Sigmoid colon (tissue), 7 donors: ENCODE data around the gene ALDH16A1. TPM values are rescaled to one million over a fixed set of nuclear protein-coding genes. Genes with fewer than 3 reads are reported as not detected.
"Not testable (repeated sequence)": the region's sequence is repeated elsewhere in the genome, so short reads cannot be mapped to it uniquely, and the experiment has no call there.

Source experiments
- DNase-seq: peaks from one replicate; pipeline ENCODE4 v3.0.0-alpha.2; 2019
- H3K27ac ChIP-seq, 4 donors: fragments of 200-600 bp; sonication (generic); one replicate each; pipeline ENCODE4 v1.5.1; 2016 to 2019; ENCODE audit warnings: mild to moderate bottlenecking in 1 of 4
- H3K27me3 ChIP-seq, 3 donors: fragments of 200-600 bp; sonication (generic); one replicate each; pipeline ENCODE4 v1.5.1; 2019; ENCODE audit warnings: mild to moderate bottlenecking in 1 of 3
- H3K36me3 ChIP-seq, 4 donors: fragments of 200-600 bp; sonication (generic); one replicate each; pipeline ENCODE4 v1.5.1; 2016 to 2019
- H3K4me1 ChIP-seq, 4 donors: fragments of 200-600 bp; sonication (generic); one replicate each; pipeline ENCODE4 v1.5.1; 2017 to 2019
- H3K4me3 ChIP-seq, 4 donors: fragments of 200-600 bp; sonication (generic); one replicate each; pipeline ENCODE4 v1.5.1; 2017 to 2019; ENCODE audit warnings: mild to moderate bottlenecking in 2 of 4, moderate library complexity in 1 of 4
- H3K9me3 ChIP-seq, 4 donors: fragments of 200-600 bp in 3 of 4; sonication (generic) in 3 of 4; one replicate each; pipeline versions ENCODE4 v1.5.1 to v1.6.1; 2013 to 2019
- CTCF ChIP-seq, 4 experiments: fragments of 450-650 bp in 3 of 4; fragments of 200-600 bp in 1 of 4; IDR thresholded peaks; one replicate each; pipeline ENCODE4 v1.5.1; 2016 to 2019; ENCODE audit warnings: antibody characterized with exemption in 4 of 4, mild to moderate bottlenecking in 3 of 4, moderate library complexity in 2 of 4
- EP300 ChIP-seq, 4 donors: sonication (generic); formaldehyde crosslinking; IDR thresholded peaks; one replicate each; pipeline ENCODE4 v1.6.1; 2017; ENCODE audit warnings: antibody characterized with exemption in 4 of 4
- POLR2A ChIP-seq, 2 donors: fragments of 450-650 bp; IDR thresholded peaks; one replicate each; pipeline ENCODE4 v1.6.1; 2016; ENCODE audit warnings: antibody characterized with exemption in 2 of 2, mild to moderate bottlenecking in 2 of 2, moderate library complexity in 2 of 2
- POLR2AphosphoS5 ChIP-seq, 4 donors: sonication (generic); formaldehyde crosslinking; IDR thresholded peaks; one replicate each; pipeline ENCODE4 v1.6.1; 2017; ENCODE audit warnings: antibody characterized with exemption in 4 of 4
- WGBS, 2 donors: extraction: QIAGEN DNeasy Blood & Tissue Kit; methylation state at CpG; one replicate each; pipeline ENCODE4 v1.1.7; 2013; 5-methylcytosine and 5-hydroxymethylcytosine counted together
- intact Hi-C: fragments of 100-400 bp; cut with DNase I; formaldehyde crosslinking; loops from one replicate; pipeline ENCODE4 v1.15.1; 2023
- polyA plus RNA-seq, 3 donors: library from polyadenylated mRNA; stranded (reverse); fragments of 200-250 nt; gene quantifications; one replicate each; pipeline ENCODE4 v1.2.3, GENCODE V29; 2013
- total RNA-seq, 4 donors: library from RNA; depleted of rRNA; stranded (reverse); fragments of >200 nt; gene quantifications; one replicate each; pipeline ENCODE4 v1.1.0, GENCODE V29; 2016
- donor health status: healthy with polysubstance abuse.
- donor health status: Bipolar disorder and iron deficiency.
- donor health status: healthy.

Gene ALDH16A1
- total and polyA plus RNA-seq, 7 donors = 14.1 to 44.2 (median 18.0) TPM

DNA sequence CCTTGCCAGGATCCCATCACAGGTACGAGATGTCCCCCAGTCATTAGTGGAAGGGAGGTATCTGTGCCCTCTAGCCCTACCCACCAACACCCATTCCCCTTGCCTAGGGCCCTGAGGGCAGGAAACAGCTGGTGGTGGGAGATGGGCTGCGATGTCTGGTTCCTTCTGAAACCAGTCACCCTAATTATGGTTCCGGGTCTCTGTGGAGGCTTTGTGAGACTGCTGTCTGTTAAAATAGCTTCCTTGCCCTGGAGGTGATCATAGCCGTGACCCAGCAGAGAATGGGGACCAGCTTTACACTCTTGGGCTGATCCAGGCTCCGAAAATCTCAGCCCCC is 5.5 kb downstream of the ALDH16A1 start:
- H3K36me3 ChIP-seq = peaks cover 0 to 30% (median 4%) of the 10 kb centered on the region in 4 donors
- no peaks in the 10 kb centered on the region for H3K27me3 ChIP-seq
- 84 to 90% methylated on average over 5 of the region's 5 CpGs for WGBS, 2 donors
- peak overlapping the region in 2 of 4 donors; percentile 1 to 72 for H3K27ac ChIP-seq
- intact Hi-C loops = loop anchor here (10.0 kb wide), 2 partner anchors 374 to 566 kb away; partner anchors contain the start of genes SNRNP70, VRK3 and ZNF473
- TF ChIP-seq POLR2A (IDR thresholded peaks at IDR 0.05) (no peak), CTCF (IDR thresholded peaks at IDR 0.05) (no peak), POLR2AphosphoS5 (IDR thresholded peaks at IDR 0.05) (no peak), EP300 (IDR thresholded peaks at IDR 0.05) (no peak)
- H3K4me3 ChIP-seq = no peak overlapping the region
- no peak for DNase-seq
- H3K9me3 ChIP-seq = no peaks in the 10 kb centered on the region
- peaks cover 0 to 15% (median 11%) of the 10 kb centered on the region in 4 donors for H3K4me1 ChIP-seq

DNA sequence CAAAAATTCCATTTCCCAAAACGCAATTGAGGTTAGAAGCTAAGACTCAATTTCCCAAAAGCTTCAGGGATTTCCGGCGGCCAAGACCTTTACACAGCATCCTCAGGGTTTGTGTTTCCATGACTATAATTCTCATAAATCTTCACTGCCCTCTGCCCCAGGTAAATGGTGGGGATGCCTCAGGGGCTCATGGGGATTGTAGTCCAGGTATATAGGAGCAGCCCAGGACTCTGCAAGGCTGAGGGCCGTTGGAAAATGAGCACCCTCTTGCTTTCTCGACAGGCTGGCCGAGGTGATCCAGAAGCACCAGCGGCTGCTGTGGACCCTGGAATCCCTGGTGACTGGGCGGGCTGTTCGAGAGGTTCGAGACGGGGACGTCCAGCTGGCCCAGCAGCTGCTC is 6.4 kb downstream of the ALDH16A1 start:
- Histone ChIP-seq H3K36me3 (peaks cover 0 to 37% (median 4%) of the 10 kb centered on the region in 4 donors), H3K4me3 (no peak overlapping the region), H3K27ac (no peak overlapping the region), H3K27me3 (no peaks in the 10 kb centered on the region), H3K4me1 (peaks cover 0 to 8% (median 3%) of the 10 kb centered on the region in 4 donors), H3K9me3 (no peaks in the 10 kb centered on the region)
- intact Hi-C loops = loop anchor here (10.0 kb wide), 2 partner anchors 375 to 565 kb away; partner anchors contain the start of genes SNRNP70, VRK3 and ZNF473
- TF ChIP-seq POLR2AphosphoS5 (IDR thresholded peaks at IDR 0.05) = no peak
- TF ChIP-seq CTCF (IDR thresholded peaks at IDR 0.05) = no peak
- TF ChIP-seq POLR2A (IDR thresholded peaks at IDR 0.05) = no peak
- TF ChIP-seq EP300 (IDR thresholded peaks at IDR 0.05) = no peak
- no peak for DNase-seq
- 94 to 95% methylated on average over 12 of the region's 12 CpGs for WGBS, 2 donors

DNA sequence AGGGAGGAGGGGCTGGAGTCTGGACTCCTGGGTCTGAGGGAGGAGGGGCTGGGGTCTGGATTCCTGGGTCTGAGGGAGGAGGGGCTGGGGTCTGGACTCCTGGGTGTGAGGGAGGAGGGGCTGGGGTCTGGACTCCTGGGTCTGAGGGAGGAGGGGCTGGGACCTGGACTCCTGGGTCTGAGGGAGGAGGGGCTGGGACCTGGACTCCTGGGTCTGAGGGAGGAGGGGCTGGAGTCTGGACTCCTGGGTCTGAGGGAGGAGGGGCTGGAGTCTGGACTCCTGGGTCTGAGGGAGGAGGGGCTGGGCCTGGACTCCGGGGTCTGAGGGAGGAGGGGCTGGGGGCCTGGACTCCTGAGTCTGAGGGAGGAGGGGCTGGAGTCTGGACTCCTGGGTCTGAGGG is 8.1 kb downstream of the ALDH16A1 start:
- WGBS, 2 donors = 0% methylated on average over 1 of the region's 1 CpG
- H3K4me1 ChIP-seq, DNase-seq, H3K27ac ChIP-seq, H3K4me3 ChIP-seq, H3K9me3 ChIP-seq, intact Hi-C loops, H3K27me3 ChIP-seq: not testable (repeated sequence)
- H3K36me3 ChIP-seq = peaks cover 0 to 50% (median 4%) of the 10 kb centered on the region in 4 donors

- intact Hi-C loops = no loop called here
- Histone ChIP-seq H3K36me3 (peaks cover 0 to 56% (median 4%) of the 10 kb centered on the region in 4 donors), H3K4me3 (no peak overlapping the region), H3K4me1 (peaks cover 0 to 5% (median 0%) of the 10 kb centered on the region in 4 donors), H3K9me3 (no peaks in the 10 kb centered on the region), H3K27ac (no peak overlapping the region), H3K27me3 (no peaks in the 10 kb centered on the region)
- no peak for DNase-seq
- TF ChIP-seq POLR2A (IDR thresholded peaks at IDR 0.05) (no peak), EP300 (IDR thresholded peaks at IDR 0.05) (no peak), POLR2AphosphoS5 (IDR thresholded peaks at IDR 0.05) (no peak), CTCF (IDR thresholded peaks at IDR 0.05) (no peak)
- 98% methylated on average over 37 of the region's 37 CpGs for WGBS, 2 donors
These were observed 8.6 kb downstream of the ALDH16A1 start for GRCh38 chr19:49461656-49462055.

DNA sequence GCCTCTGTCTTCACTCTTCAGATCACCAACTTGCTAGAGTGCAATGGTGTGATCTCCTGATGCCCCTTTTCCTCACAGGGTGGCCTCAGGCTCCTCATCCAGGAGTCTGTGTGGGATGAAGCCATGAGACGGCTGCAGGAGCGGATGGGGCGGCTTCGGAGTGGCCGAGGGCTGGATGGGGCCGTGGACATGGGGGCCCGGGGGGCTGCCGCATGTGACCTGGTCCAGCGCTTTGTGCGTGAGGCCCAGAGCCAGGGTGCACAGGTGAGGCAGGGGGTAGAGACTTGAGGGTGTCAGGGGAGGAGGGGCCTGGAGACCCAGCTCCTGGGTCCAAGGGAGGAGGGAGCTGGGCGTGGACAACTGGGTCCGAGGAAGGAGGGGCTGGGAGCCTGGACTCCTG is 9.5 kb downstream of the ALDH16A1 start:
- DNase-seq = no peak
- Histone ChIP-seq H3K27me3 (no peaks in the 10 kb centered on the region), H3K9me3 (no peaks in the 10 kb centered on the region), H3K36me3 (peaks cover 0 to 62% (median 4%) of the 10 kb centered on the region in 4 donors), H3K4me3 (no peak overlapping the region), H3K27ac (no peak overlapping the region), H3K4me1 (no peaks in the 10 kb centered on the region)
- TF ChIP-seq POLR2AphosphoS5 (IDR thresholded peaks at IDR 0.05) = no peak
- no peak for TF ChIP-seq EP300 (IDR thresholded peaks at IDR 0.05)
- TF ChIP-seq POLR2A (IDR thresholded peaks at IDR 0.05) = no peak
- no peak for TF ChIP-seq CTCF (IDR thresholded peaks at IDR 0.05)
- WGBS, 2 donors = 87 to 90% methylated on average over 12 of the region's 12 CpGs
- intact Hi-C loops = no loop called here
